ENCODE data around the gene TRIM44. TPM values are rescaled to one million over a fixed set of nuclear protein-coding genes. Genes with fewer than 3 reads are reported as not detected.

The TRIM44 gene
- total RNA-seq, 2 experiments from 2014 or later, result 11.3 to 19.9 TPM

DNA sequence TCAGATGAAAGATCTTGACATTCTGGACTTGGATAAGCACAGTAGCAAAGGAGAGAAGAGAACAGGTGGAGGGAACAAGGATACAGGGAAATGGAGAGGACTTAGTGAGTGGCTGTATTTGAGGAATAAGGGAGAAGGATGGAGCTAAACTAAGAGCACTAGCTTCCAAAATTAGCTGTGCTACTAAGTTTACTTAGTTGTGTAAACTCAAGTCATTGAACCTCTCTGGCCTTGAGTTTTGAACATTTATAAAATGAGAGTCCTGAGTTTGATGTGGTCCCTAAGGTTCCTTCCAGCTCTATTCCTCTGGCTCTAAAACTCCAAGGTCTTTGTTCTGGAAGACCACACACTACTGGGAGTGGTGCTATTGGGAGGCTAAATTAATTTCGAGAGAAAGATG lies 100.7 kb downstream of the TRIM44 start:
- intact Hi-C loops (cut with micrococcal nuclease; ENCODE audit: unreplicated experiment), result no loop called here
- no peaks in the 10 kb centered on the region for H3K4me1 ChIP-seq (ENCODE audit: insufficient read depth, low read length, poor library complexity, severe bottlenecking)
- DNase-seq (ENCODE audit: low spot score), result no peak
- no peaks in the 10 kb centered on the region for H3K9me2 ChIP-seq (ENCODE audit: insufficient read depth, low read length)
- no peak overlapping the region for H3K4me3 ChIP-seq (ENCODE audit: low read depth, low read length, poor library complexity, severe bottlenecking)
- H3K27ac ChIP-seq (ENCODE audit: low read depth, low read length, poor library complexity, severe bottlenecking), result no peak overlapping the region
- no TSS peak for BruUV-seq (replicated peaks)
- no peak overlapping the region for H3K4me2 ChIP-seq (ENCODE audit: low read length)
- ChIA-PET CTCF (ENCODE audit: unreplicated experiment) (no interaction called here), POLR2A (no interaction called here)
- no peaks in the 10 kb centered on the region for H3K9me3 ChIP-seq (ENCODE audit: low read length)
- H3K36me3 ChIP-seq (ENCODE audit: insufficient read depth, low read length), result no peaks in the 10 kb centered on the region
- TF ChIP-seq EZH2phosphoT487 (IDR thresholded peaks at IDR 0.05; ENCODE audit: borderline replicate concordance, low read depth, low read length), result no peak
- TF ChIP-seq, protein P1, sequence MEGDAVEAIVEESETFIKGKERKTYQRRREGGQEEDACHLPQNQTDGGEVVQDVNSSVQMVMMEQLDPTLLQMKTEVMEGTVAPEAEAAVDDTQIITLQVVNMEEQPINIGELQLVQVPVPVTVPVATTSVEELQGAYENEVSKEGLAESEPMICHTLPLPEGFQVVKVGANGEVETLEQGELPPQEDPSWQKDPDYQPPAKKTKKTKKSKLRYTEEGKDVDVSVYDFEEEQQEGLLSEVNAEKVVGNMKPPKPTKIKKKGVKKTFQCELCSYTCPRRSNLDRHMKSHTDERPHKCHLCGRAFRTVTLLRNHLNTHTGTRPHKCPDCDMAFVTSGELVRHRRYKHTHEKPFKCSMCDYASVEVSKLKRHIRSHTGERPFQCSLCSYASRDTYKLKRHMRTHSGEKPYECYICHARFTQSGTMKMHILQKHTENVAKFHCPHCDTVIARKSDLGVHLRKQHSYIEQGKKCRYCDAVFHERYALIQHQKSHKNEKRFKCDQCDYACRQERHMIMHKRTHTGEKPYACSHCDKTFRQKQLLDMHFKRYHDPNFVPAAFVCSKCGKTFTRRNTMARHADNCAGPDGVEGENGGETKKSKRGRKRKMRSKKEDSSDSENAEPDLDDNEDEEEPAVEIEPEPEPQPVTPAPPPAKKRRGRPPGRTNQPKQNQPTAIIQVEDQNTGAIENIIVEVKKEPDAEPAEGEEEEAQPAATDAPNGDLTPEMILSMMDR (conservative IDR thresholded peaks at IDR 0.05; ENCODE audit: low read length), result no peak
- no peaks in the 10 kb centered on the region for H3K79me2 ChIP-seq (ENCODE audit: insufficient read depth, low read depth, low read length)
- H4K20me1 ChIP-seq (ENCODE audit: insufficient read depth, low read length), result no peaks in the 10 kb centered on the region
- no peak overlapping the region for H2AFZ ChIP-seq (ENCODE audit: low read length)

DNA sequence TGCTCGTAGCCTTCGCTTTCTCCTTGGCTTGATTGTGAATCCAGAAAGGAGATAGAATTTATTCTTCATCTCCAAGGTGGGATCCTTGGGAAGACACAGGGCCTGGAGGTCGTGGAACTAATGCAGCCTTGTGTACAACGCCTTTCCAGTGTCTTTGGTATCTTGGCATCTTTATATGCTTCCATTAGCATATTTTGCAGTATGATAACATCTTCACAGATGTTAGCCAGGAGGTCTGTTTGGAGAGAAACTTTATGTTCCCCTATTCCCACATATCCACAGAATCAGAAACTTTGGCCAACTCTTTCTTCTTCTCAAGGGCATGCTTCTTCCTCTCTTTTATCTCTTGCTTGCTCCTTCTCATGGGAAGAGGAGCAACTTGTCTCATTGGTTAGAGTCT lies 101.2 kb downstream of the TRIM44 start:
- Histone ChIP-seq H3K79me2 (ENCODE audit: insufficient read depth, low read depth, low read length) (no peaks in the 10 kb centered on the region), H3K9me2 (ENCODE audit: insufficient read depth, low read length) (no peaks in the 10 kb centered on the region), H3K9me3 (ENCODE audit: low read length) (no peaks in the 10 kb centered on the region), H3K27ac (ENCODE audit: low read depth, low read length, poor library complexity, severe bottlenecking) (no peak overlapping the region), H3K36me3 (ENCODE audit: insufficient read depth, low read length) (no peaks in the 10 kb centered on the region), H2AFZ (ENCODE audit: low read length) (no peak overlapping the region), H3K4me2 (ENCODE audit: low read length) (no peak overlapping the region), H3K4me1 (ENCODE audit: insufficient read depth, low read length, poor library complexity, severe bottlenecking) (no peaks in the 10 kb centered on the region), H4K20me1 (ENCODE audit: insufficient read depth, low read length) (no peaks in the 10 kb centered on the region), H3K4me3 (ENCODE audit: low read depth, low read length, poor library complexity, severe bottlenecking) (no peak overlapping the region)
- ChIA-PET CTCF (ENCODE audit: unreplicated experiment) (no interaction called here), POLR2A (no interaction called here)
- TF ChIP-seq EZH2phosphoT487 (IDR thresholded peaks at IDR 0.05; ENCODE audit: borderline replicate concordance, low read depth, low read length), result no peak
- TF ChIP-seq, protein P1 (conservative IDR thresholded peaks at IDR 0.05; ENCODE audit: low read length), result no peak
- BruUV-seq (replicated peaks), result no TSS peak
- no peak for DNase-seq (ENCODE audit: low spot score)
- intact Hi-C loops (cut with micrococcal nuclease; ENCODE audit: unreplicated experiment), result no loop called here

DNA sequence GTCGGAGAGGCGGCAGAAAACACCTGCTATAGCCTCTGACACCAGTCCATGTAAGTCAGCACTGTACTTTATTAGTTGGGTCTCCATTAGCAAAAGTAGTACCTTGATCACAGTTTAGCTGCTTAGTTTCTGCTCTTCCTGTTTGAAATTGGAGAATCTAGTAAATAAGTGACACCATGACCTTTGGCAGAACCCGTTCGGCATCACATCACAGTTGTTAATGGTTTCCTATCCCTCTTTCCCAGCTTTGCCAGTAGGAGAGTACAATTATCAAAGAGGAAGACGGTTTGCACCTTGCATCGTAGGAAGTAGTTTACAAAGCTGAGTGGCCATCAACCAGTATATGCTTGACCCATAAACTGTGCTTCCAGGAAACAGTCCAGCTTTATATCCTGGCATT lies 101.8 kb downstream of the TRIM44 start:
- no peak for DNase-seq (ENCODE audit: low spot score)
- CTCF ChIA-PET (ENCODE audit: unreplicated experiment), result no interaction called here
- Histone ChIP-seq H4K20me1 (ENCODE audit: insufficient read depth, low read length) (no peaks in the 10 kb centered on the region), H3K9me3 (ENCODE audit: low read length) (no peaks in the 10 kb centered on the region), H3K9me2 (ENCODE audit: insufficient read depth, low read length) (no peaks in the 10 kb centered on the region), H3K36me3 (ENCODE audit: insufficient read depth, low read length) (no peaks in the 10 kb centered on the region), H2AFZ (ENCODE audit: low read length) (no peak overlapping the region), H3K4me1 (ENCODE audit: insufficient read depth, low read length, poor library complexity, severe bottlenecking) (no peaks in the 10 kb centered on the region), H3K27ac (ENCODE audit: low read depth, low read length, poor library complexity, severe bottlenecking) (no peak overlapping the region), H3K79me2 (ENCODE audit: insufficient read depth, low read depth, low read length) (no peaks in the 10 kb centered on the region), H3K4me2 (ENCODE audit: low read length) (no peak overlapping the region), H3K4me3 (ENCODE audit: low read depth, low read length, poor library complexity, severe bottlenecking) (no peak overlapping the region)
- POLR2A ChIA-PET, result no interaction called here
- intact Hi-C loops (cut with micrococcal nuclease; ENCODE audit: unreplicated experiment), result no loop called here
- TF ChIP-seq, protein P1 (conservative IDR thresholded peaks at IDR 0.05; ENCODE audit: low read length), result no peak
- no peak for TF ChIP-seq EZH2phosphoT487 (IDR thresholded peaks at IDR 0.05; ENCODE audit: borderline replicate concordance, low read depth, low read length)
- no TSS peak for BruUV-seq (replicated peaks)
